ENCODE measurements around the gene GREB1. TPM values are rescaled to one million over a fixed set of nuclear protein-coding genes. Genes with fewer than 3 reads are reported as not detected.

The GREB1 gene
- total and polyA plus RNA-seq, 9 donors: 104 to 723 (median 232) TPM

GRCh38 chr2:11628675-11629074, 94.8 kb downstream of the GREB1 start:
- Histone ChIP-seq H3K4me1 (ENCODE audit: insufficient read depth) (no peaks in the 10 kb centered on the region), H3K27ac (no peak overlapping the region), H3K36me3 (peaks cover 3% of the 10 kb centered on the region), H3K9me3 (no peaks in the 10 kb centered on the region), H3K4me3 (no peak overlapping the region), H3K27me3 (no peaks in the 10 kb centered on the region)
- intact Hi-C loops (cut with DNase I): no loop called here
- no peak for TF ChIP-seq POLR2A (IDR thresholded peaks at IDR 0.05)
- TF ChIP-seq CTCF (IDR thresholded peaks at IDR 0.05): no peak
- no peak for TF ChIP-seq EP300 (IDR thresholded peaks at IDR 0.05)
- DNase-seq: no peak
- WGBS, 3 donors: 68 to 82% (median 75%) methylated on average over 9 of the region's 9 CpGs

- 78 to 87% (median 79%) methylated on average over 11 of the region's 11 CpGs for WGBS, 3 donors
- H3K36me3 ChIP-seq: peaks cover 3% of the 10 kb centered on the region
- intact Hi-C loops (cut with DNase I): no loop called here
- H3K4me3 ChIP-seq: no peak overlapping the region
- no peak for TF ChIP-seq EP300 (IDR thresholded peaks at IDR 0.05)
- TF ChIP-seq POLR2A (IDR thresholded peaks at IDR 0.05): no peak
- no peak for TF ChIP-seq CTCF (IDR thresholded peaks at IDR 0.05)
- H3K9me3 ChIP-seq: no peaks in the 10 kb centered on the region
- H3K4me1 ChIP-seq (ENCODE audit: insufficient read depth): no peaks in the 10 kb centered on the region
- no peak overlapping the region for H3K27ac ChIP-seq
- no peak for DNase-seq
- no peaks in the 10 kb centered on the region for H3K27me3 ChIP-seq
Observed at GRCh38 chr2:11629215-11629614, 95.4 kb downstream of the GREB1 start.

GRCh38 chr2:11629851-11630250, 96.0 kb downstream of the GREB1 start:
- Histone ChIP-seq H3K4me3 (no peak overlapping the region), H3K36me3 (peaks cover 3% of the 10 kb centered on the region), H3K4me1 (ENCODE audit: insufficient read depth) (no peaks in the 10 kb centered on the region), H3K27ac (no peak overlapping the region), H3K9me3 (no peaks in the 10 kb centered on the region), H3K27me3 (no peaks in the 10 kb centered on the region)
- intact Hi-C loops (cut with DNase I): no loop called here
- TF ChIP-seq POLR2A (IDR thresholded peaks at IDR 0.05): no peak
- no peak for TF ChIP-seq CTCF (IDR thresholded peaks at IDR 0.05)
- no peak for TF ChIP-seq EP300 (IDR thresholded peaks at IDR 0.05)
- 72 to 77% (median 72%) methylated on average over 11 of the region's 11 CpGs for WGBS, 3 donors
- no peak for DNase-seq

- Histone ChIP-seq H3K27ac (no peak overlapping the region), H3K9me3 (no peaks in the 10 kb centered on the region), H3K36me3 (peaks cover 3% of the 10 kb centered on the region), H3K4me1 (ENCODE audit: insufficient read depth) (no peaks in the 10 kb centered on the region), H3K27me3 (no peaks in the 10 kb centered on the region), H3K4me3 (no peak overlapping the region)
- WGBS, 3 donors: 85 to 89% (median 88%) methylated on average over 4 of the region's 4 CpGs
- no peak for DNase-seq
- intact Hi-C loops (cut with DNase I): no loop called here
- TF ChIP-seq POLR2A (IDR thresholded peaks at IDR 0.05): no peak
- no peak for TF ChIP-seq EP300 (IDR thresholded peaks at IDR 0.05)
- no peak for TF ChIP-seq CTCF (IDR thresholded peaks at IDR 0.05)
Observed at GRCh38 chr2:11630855-11631254, 97.0 kb downstream of the GREB1 start.

DNA sequence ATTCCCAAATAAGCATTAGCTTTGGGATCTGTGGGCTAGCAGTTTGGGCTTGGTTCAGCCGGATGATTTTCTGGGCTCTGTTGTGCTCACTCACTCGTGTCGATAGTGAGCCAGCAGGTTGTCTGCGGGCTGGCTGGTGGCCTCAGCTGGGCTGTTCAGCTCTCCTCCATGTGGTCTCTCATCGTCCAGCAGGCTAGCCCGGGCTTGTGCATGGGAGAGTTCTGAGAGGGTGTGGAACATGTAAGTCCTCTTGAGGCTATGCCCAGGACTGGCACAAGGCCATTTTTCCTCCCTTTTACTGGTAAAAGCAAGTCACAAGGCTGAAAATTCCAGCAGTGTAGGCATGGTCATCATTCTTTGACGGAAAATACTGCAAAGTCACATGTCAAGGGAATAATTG, 97.6 kb downstream of the GREB1 start:
- TF ChIP-seq CTCF (IDR thresholded peaks at IDR 0.05): no peak
- no peak for TF ChIP-seq EP300 (IDR thresholded peaks at IDR 0.05)
- no peak for TF ChIP-seq POLR2A (IDR thresholded peaks at IDR 0.05)
- intact Hi-C loops (cut with DNase I): no loop called here
- DNase-seq: no peak
- Histone ChIP-seq H3K4me3 (no peak overlapping the region), H3K4me1 (ENCODE audit: insufficient read depth) (no peaks in the 10 kb centered on the region), H3K27ac (no peak overlapping the region), H3K9me3 (no peaks in the 10 kb centered on the region), H3K36me3 (peaks cover 3% of the 10 kb centered on the region), H3K27me3 (no peaks in the 10 kb centered on the region)
- 63 to 69% (median 66%) methylated on average over 7 of the region's 7 CpGs for WGBS, 3 donors

All from ovary (tissue), 9 donors.